Naive B cell (primary cell): ENCODE measurements around the gene MYO5A. TPM values are rescaled to one million over a fixed set of nuclear protein-coding genes. Genes with fewer than 3 reads are reported as not detected.

ENCODE experiments used
- ATAC-seq, 2 donors: fragments of 150-1000 bp; cut with Tn5 transposase; 2 replicates each; pipeline ENCODE4 v1.10.0; 2021; ENCODE audit warnings: low read depth in 2 of 2, mild to moderate bottlenecking in 2 of 2, moderate library complexity in 2 of 2
- DNase-seq: peaks from one replicate; pipeline ENCODE4 v3.0.0; 2022
- H3K27ac Mint-ChIP-seq, 6 donors: one replicate each; pipeline ENCODE4 v1.8.0; 2020 to 2022; ENCODE audit warnings: mild to moderate bottlenecking in 6 of 6, mixed read lengths in 6 of 6, moderate library complexity in 5 of 6, inconsistent platforms in 2 of 6
- H3K27me3 Mint-ChIP-seq, 3 donors: one replicate each; pipeline ENCODE4 v1.8.0; 2021 to 2022; ENCODE audit warnings: mixed read lengths in 3 of 3, mild to moderate bottlenecking in 1 of 3
- H3K36me3 Mint-ChIP-seq, 2 donors: one replicate each; pipeline ENCODE4 v1.8.0; 2020 to 2022; ENCODE audit warnings: mixed read lengths in 2 of 2, inconsistent platforms in 1 of 2, mild to moderate bottlenecking in 1 of 2
- H3K4me1 Mint-ChIP-seq, 3 donors: one replicate each; pipeline ENCODE4 v1.8.0; 2020 to 2022; ENCODE audit warnings: mixed read lengths in 3 of 3, inconsistent platforms in 1 of 3, mild to moderate bottlenecking in 1 of 3, moderate library complexity in 1 of 3
- H3K4me3 Mint-ChIP-seq, 8 donors: one replicate each; pipeline ENCODE4 v1.8.0; 2020 to 2022; ENCODE audit warnings: mild to moderate bottlenecking in 8 of 8, mixed read lengths in 8 of 8, moderate library complexity in 8 of 8, inconsistent platforms in 2 of 8
- H3K9me3 Mint-ChIP-seq, 7 donors: one replicate each; pipeline ENCODE4 v1.8.0; 2020 to 2022; ENCODE audit warnings: mixed read lengths in 7 of 7, mild to moderate bottlenecking in 5 of 7, inconsistent platforms in 2 of 7, moderate library complexity in 1 of 7
- polyA plus RNA-seq, 6 donors: library from polyadenylated mRNA; unstranded; fragments of 300-500 nt; fragmentation: Illumina TruSeq; gene quantifications; one replicate each; pipeline ENCODE4 v1.2.3, GENCODE V29; 2021; ENCODE audit warnings: low read depth in 6 of 6

MYO5A gene
- polyA plus RNA-seq, 6 donors from 2014 or later: 3.8 to 15.0 (median 9.3) TPM

DNA sequence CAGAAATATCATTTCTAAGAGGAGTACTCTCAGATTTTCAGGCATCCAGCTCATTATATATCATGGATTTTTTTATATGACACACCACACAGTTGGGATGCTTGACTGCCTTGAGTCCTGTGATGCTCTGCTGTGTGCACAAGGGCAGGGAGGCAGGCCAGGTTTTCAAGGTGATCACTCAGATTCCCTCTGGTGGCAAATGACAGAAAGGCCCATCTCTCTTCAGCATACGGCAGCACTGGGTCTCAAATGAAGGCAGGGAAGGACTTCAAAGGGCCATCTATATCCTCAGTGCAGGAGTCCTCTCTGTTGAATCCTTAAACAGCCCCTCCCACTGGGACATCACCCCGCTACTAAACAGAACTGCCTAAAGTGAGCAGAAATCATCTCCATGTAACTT is 178.3 kb downstream of the MYO5A start:
- Mint-ChIP-seq H3K36me3 (peaks cover 22 to 27% of the 10 kb centered on the region in 2 donors), H3K9me3 (no peaks in the 10 kb centered on the region), H3K4me1 (no peaks in the 10 kb centered on the region), H3K27ac (no peak overlapping the region), H3K27me3 (no peaks in the 10 kb centered on the region), H3K4me3 (no peak overlapping the region)
- no peak for ATAC-seq
- DNase-seq: no peak

DNA sequence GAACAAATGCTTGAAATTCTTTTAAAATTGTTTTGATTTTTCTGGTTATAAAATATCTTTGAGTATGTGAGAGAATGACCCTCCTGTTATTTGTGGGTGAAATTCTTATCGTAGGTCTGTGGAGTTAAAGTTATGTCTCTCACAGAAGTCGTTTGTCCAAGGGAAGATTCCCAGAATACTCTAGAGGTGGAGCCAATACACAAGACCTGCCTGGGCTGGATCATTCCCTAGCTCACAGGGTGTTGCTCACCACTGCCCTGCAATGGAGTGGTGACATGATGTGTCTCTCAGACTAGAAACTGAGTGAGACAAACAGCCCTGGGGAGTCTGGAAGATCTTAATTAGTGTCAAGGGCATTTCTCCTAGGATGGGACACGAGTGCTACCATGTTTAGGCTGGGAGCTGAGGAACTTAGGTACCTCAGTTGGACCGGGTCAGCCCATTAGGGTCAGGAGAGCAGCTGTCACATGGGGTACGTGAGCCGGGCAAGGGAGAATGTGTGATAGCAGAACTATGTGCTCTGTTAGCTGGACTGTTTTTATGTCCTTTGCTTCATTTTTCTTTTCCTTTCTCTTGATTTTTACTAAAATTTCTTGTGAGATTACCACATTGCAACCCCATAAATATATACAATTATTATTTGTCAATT is 179.5 kb downstream of the MYO5A start:
- peak overlapping the region in 1 of 6 donors; percentile 21 for H3K27ac Mint-ChIP-seq
- no peaks in the 10 kb centered on the region for H3K4me1 Mint-ChIP-seq
- H3K9me3 Mint-ChIP-seq: no peaks in the 10 kb centered on the region
- H3K27me3 Mint-ChIP-seq: no peaks in the 10 kb centered on the region
- no peak overlapping the region for H3K4me3 Mint-ChIP-seq
- ATAC-seq (no peak), DNase-seq (no peak)
- peaks cover 22 to 27% of the 10 kb centered on the region in 2 donors for H3K36me3 Mint-ChIP-seq

DNA sequence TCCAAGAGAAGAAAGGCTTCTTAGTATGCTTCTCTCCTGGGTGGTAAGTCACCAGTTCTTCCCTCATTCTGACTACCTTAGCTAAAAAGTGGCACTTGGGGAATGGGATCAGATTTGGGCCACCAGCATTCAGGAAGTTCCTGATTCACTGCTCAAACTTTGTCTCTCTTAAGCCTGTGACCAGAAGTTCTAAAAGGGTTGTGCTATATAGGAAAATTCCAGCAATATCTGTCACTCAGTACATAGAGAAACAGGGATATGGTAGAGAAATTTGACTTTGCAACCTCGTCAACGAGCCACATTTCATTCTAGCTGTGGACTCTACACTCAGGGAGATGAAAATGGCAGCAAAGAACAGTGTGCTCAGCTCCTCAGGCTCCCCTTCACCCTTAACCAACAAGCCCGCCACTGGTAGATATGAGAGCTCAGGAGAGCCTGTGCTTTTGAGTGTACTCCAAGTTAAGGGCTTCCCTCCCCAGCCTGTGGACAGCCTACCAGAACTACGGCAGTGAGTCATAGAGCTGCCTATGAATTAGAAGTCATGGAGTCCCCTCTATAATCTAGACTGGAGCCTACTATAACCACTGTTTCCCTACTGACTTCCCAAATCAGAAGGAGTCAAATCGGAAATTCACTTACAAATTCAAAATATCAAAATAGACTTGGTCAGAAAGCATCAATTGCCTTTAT is 180.5 kb downstream of the MYO5A start:
- no peaks in the 10 kb centered on the region for H3K4me1 Mint-ChIP-seq
- ATAC-seq: no peak
- H3K36me3 Mint-ChIP-seq: peaks cover 22 to 27% of the 10 kb centered on the region in 2 donors
- peak overlapping the region in 3 of 6 donors; percentile 20 to 85 (median 55) for H3K27ac Mint-ChIP-seq
- H3K4me3 Mint-ChIP-seq: no peak overlapping the region
- H3K27me3 Mint-ChIP-seq: no peaks in the 10 kb centered on the region
- DNase-seq: no peak
- no peaks in the 10 kb centered on the region for H3K9me3 Mint-ChIP-seq

GRCh38 chr15:52344592-52344991 is 184.1 kb downstream of the MYO5A start:
- H3K36me3 Mint-ChIP-seq: peaks cover 7 to 9% of the 10 kb centered on the region in 2 donors
- peaks cover 0 to 3% (median 0%) of the 10 kb centered on the region in 3 donors for H3K4me1 Mint-ChIP-seq
- DNase-seq: no peak
- H3K9me3 Mint-ChIP-seq: no peaks in the 10 kb centered on the region
- ATAC-seq: no peak
- peak overlapping the region in 2 of 6 donors; percentile 21 to 52 for H3K27ac Mint-ChIP-seq
- H3K4me3 Mint-ChIP-seq: peak overlapping the region in 1 of 8 donors; percentile 6
- H3K27me3 Mint-ChIP-seq: no peaks in the 10 kb centered on the region

DNA sequence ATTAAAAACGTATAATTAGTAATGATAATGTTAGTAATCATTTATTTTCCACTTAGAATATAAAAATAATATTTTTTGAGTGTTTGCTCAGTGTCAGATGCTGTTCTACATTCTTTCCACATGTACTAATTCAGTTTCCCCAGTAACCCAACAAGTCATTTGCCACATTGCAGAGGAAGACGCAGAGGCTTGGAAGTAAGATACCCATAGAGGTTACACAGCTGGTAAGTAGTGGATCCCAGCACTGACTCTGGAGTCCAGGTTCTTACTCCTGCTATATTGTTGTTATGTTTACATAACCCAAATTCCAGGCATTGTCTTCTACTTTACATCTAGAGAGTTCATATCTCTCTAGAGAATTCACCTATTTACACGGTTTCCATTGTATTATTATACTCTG is 184.8 kb downstream of the MYO5A start:
- DNase-seq (no peak), ATAC-seq (no peak)
- H3K27ac Mint-ChIP-seq: peak overlapping the region in 1 of 6 donors; percentile 72
- H3K36me3 Mint-ChIP-seq: peaks cover 0 to 9% of the 10 kb centered on the region in 2 donors
- H3K27me3 Mint-ChIP-seq: no peaks in the 10 kb centered on the region
- no peak overlapping the region for H3K4me3 Mint-ChIP-seq
- H3K9me3 Mint-ChIP-seq: no peaks in the 10 kb centered on the region
- peaks cover 0 to 3% (median 0%) of the 10 kb centered on the region in 3 donors for H3K4me1 Mint-ChIP-seq

GRCh38 chr15:52340093-52340492 is 188.6 kb downstream of the MYO5A start:
- Mint-ChIP-seq H3K27me3 (no peaks in the 10 kb centered on the region), H3K4me1 (peaks cover 0 to 3% (median 0%) of the 10 kb centered on the region in 3 donors), H3K9me3 (no peaks in the 10 kb centered on the region), H3K36me3 (peaks cover under 1 to 5% of the 10 kb centered on the region in 2 donors), H3K4me3 (peak overlapping the region in 1 of 8 donors; percentile 55), H3K27ac (peak overlapping the region in 2 of 6 donors; percentile 50 to 69)
- no peak for DNase-seq
- no peak for ATAC-seq

DNA sequence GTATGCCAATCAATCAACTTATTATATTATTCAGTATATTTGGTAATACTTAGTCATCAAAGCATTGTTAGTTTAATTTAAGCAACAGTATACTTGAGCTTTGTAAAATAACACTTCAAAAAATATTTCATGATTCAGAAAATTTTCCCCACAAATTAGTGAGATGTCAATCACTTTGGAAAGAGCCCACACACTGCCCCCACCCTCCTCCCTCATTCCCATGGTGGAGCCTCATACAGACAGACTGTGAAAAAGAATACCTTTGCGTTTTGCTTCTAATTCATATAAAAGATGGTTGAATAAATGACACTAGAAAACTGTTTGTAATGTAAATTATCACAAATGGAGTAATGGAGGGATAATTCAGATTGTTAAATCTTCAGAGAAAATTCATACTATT is 189.8 kb downstream of the MYO5A start:
- H3K27ac Mint-ChIP-seq: no peak overlapping the region
- peaks cover 7 to 9% of the 10 kb centered on the region in 2 donors for H3K36me3 Mint-ChIP-seq
- no peak overlapping the region for H3K4me3 Mint-ChIP-seq
- peaks cover 0 to 3% (median 0%) of the 10 kb centered on the region in 3 donors for H3K4me1 Mint-ChIP-seq
- ATAC-seq (no peak), DNase-seq (no peak)
- no peaks in the 10 kb centered on the region for H3K9me3 Mint-ChIP-seq
- no peaks in the 10 kb centered on the region for H3K27me3 Mint-ChIP-seq

DNA sequence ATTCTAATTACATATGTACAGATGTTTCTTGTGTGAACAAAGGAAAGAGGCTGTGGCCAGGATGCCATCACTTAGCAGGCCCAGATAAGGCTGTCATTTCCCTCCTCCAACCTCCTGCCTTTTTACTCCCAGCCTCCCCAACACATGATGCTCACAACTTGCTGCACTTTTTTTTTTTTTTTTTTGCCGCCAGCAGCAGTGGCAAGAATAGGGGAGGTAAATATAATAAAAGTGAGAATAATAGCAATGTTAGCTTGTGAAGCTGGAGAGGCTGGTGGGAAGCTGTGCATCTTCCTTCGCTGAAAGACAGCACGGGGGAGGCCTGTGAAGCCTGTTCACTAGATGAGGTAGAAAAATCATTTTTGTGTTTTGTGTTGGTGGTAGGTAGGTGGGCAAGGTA is 190.6 kb downstream of the MYO5A start:
- no peak for ATAC-seq
- no peak overlapping the region for H3K4me3 Mint-ChIP-seq
- no peaks in the 10 kb centered on the region for H3K27me3 Mint-ChIP-seq
- H3K36me3 Mint-ChIP-seq: peaks cover 7 to 8% of the 10 kb centered on the region in 2 donors
- no peak for DNase-seq
- peaks cover 0 to 3% (median 0%) of the 10 kb centered on the region in 3 donors for H3K4me1 Mint-ChIP-seq
- peak overlapping the region in 2 of 6 donors; percentile 14 to 94 for H3K27ac Mint-ChIP-seq
- no peaks in the 10 kb centered on the region for H3K9me3 Mint-ChIP-seq

GRCh38 chr15:52337198-52337853 is 191.4 kb downstream of the MYO5A start:
- peak overlapping the region in 1 of 6 donors; percentile 64 for H3K27ac Mint-ChIP-seq
- peaks cover 5 to 7% of the 10 kb centered on the region in 2 donors for H3K36me3 Mint-ChIP-seq
- H3K4me3 Mint-ChIP-seq: no peak overlapping the region
- no peaks in the 10 kb centered on the region for H3K9me3 Mint-ChIP-seq
- H3K4me1 Mint-ChIP-seq: peaks cover 0 to 5% (median 0%) of the 10 kb centered on the region in 3 donors
- no peaks in the 10 kb centered on the region for H3K27me3 Mint-ChIP-seq
- ATAC-seq (no peak), DNase-seq (no peak)

DNA sequence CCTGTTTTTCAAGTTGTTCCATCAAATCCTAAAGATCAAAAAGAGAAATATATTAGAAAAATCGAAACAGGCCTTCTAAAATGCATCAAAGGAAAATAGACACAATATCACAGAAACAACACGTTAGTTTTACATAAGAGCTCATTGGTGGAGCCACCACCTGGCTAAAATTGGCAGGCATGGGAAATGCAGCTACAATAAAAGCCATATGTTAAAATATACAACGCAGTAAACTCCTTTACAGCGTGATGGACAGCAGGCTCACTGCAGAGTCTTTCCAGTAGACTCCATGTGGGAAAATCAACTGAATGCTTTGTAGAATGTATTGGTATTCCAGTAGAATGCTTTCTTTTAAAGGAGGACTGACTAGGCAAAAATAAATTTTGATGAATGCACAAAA is 192.2 kb downstream of the MYO5A start:
- ATAC-seq (no peak), DNase-seq (no peak)
- H3K4me1 Mint-ChIP-seq: peaks cover 3 to 10% (median 4%) of the 10 kb centered on the region in 3 donors
- peak overlapping the region in 2 of 6 donors; percentile 24 to 64 for H3K27ac Mint-ChIP-seq
- H3K36me3 Mint-ChIP-seq: peaks cover 5 to 7% of the 10 kb centered on the region in 2 donors
- no peaks in the 10 kb centered on the region for H3K27me3 Mint-ChIP-seq
- H3K4me3 Mint-ChIP-seq: no peak overlapping the region
- no peaks in the 10 kb centered on the region for H3K9me3 Mint-ChIP-seq

DNA sequence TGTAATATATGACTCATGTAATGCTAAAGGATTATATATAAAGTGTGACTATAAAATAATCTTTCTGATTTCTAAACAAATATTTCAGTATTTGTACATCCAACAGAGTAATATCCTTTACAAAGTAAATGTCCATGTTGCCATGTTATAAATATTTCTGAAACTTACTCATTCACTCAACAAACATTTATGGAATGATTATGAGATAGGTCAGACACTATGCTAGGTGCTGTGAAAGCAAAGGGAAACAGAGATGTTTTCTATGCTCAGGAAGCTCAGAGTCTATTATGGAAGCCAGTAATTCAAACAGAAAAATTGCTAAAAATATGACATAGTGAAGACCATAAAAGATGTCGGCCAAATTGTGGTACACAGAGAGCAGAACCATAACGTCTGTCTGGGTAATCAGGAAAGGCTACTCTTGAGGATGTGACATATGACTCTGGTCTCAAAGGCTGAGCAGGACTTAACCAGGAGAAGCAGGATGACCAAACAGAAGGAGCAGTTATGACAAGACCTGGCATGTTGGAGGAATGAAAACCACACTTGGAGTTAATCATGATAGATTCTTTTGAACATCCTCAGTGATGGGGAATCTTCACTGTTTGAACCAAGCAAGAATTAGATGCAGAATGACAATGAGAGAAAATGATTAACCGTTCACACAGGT is 194.1 kb downstream of the MYO5A start:
- H3K27ac Mint-ChIP-seq: no peak overlapping the region
- H3K4me3 Mint-ChIP-seq: no peak overlapping the region
- no peak for ATAC-seq

GRCh38 chr15:52331490-52332240 is 197.0 kb downstream of the MYO5A start:
- ATAC-seq: peak; percentile 84 to 85
- DNase-seq: peak; percentile 25
- peak overlapping the region in 3 of 6 donors; percentile 31 to 56 (median 51) for H3K27ac Mint-ChIP-seq
- H3K36me3 Mint-ChIP-seq: peaks cover 22 to 30% of the 10 kb centered on the region in 2 donors
- no peak overlapping the region for H3K4me3 Mint-ChIP-seq
- no peaks in the 10 kb centered on the region for H3K27me3 Mint-ChIP-seq
- peaks cover 8 to 11% (median 8%) of the 10 kb centered on the region in 3 donors for H3K4me1 Mint-ChIP-seq
- H3K9me3 Mint-ChIP-seq: no peaks in the 10 kb centered on the region

More for the DNA sequence above, 194.1 kb downstream of the MYO5A start:
- DNase-seq: no peak
- no peaks in the 10 kb centered on the region for H3K27me3 Mint-ChIP-seq
- H3K9me3 Mint-ChIP-seq: no peaks in the 10 kb centered on the region
- peaks cover 5 to 7% of the 10 kb centered on the region in 2 donors for H3K36me3 Mint-ChIP-seq
- H3K4me1 Mint-ChIP-seq: peaks cover 8 to 11% (median 8%) of the 10 kb centered on the region in 3 donors
